Stomach (tissue), 9 donors: ENCODE measurements around the gene PLEKHG1. TPM values are rescaled to one million over a fixed set of nuclear protein-coding genes. Genes with fewer than 3 reads are reported as not detected.

Experiments
- DNase-seq, 2 donors: peaks; one replicate each; pipeline versions ENCODE4 v3.0.0 to v3.0.0-alpha.2; 2013 to 2019
- H3K27ac ChIP-seq, 5 donors: fragments of 200-600 bp in 4 of 5; sonication (generic) in 4 of 5; one replicate each; pipeline ENCODE4 v1.5.1; 2013 to 2019; ENCODE audit warnings: mild to moderate bottlenecking in 1 of 5, moderate library complexity in 1 of 5
- H3K27me3 ChIP-seq, 3 donors: fragments of 200-600 bp; sonication (generic); one replicate each; pipeline ENCODE4 v1.5.1; 2017 to 2019; ENCODE audit warnings: mixed run types in 1 of 3
- H3K36me3 ChIP-seq, 4 donors: fragments of 200-600 bp; sonication (generic); 1 replicate in 3 of 4; 2 replicates in 1 of 4; pipeline ENCODE4 v1.5.1; 2016 to 2019
- H3K4me1 ChIP-seq, 4 donors: fragments of 200-600 bp; sonication (generic); one replicate each; pipeline ENCODE4 v1.5.1; 2016 to 2019
- H3K4me3 ChIP-seq, 4 donors: fragments of 200-600 bp; sonication (generic) in 3 of 4; one replicate each; pipeline ENCODE4 v1.5.1; 2016 to 2019; ENCODE audit warnings: mild to moderate bottlenecking in 1 of 4
- H3K9me3 ChIP-seq, 4 donors: fragments of 200-600 bp; sonication (generic); one replicate each; pipeline ENCODE4 v1.5.1; 2016 to 2019
- CTCF ChIP-seq, 7 experiments: fragments of 450-650 bp in 4 of 7; fragments of 200-600 bp in 3 of 7; sonication (generic) in 3 of 7; IDR thresholded peaks; one replicate each; pipeline ENCODE4 v1.5.1; 2016 to 2019; ENCODE audit warnings: antibody characterized with exemption in 7 of 7, control low read depth in 2 of 7, mild to moderate bottlenecking in 1 of 7
- EP300 ChIP-seq: sonication (generic); formaldehyde crosslinking; IDR thresholded peaks from one replicate; pipeline ENCODE4 v1.6.1; 2017; ENCODE audit warnings: antibody characterized with exemption
- POLR2A ChIP-seq, 4 donors: fragments of 450-650 bp; IDR thresholded peaks; one replicate each; pipeline ENCODE4 v1.6.1; 2016; ENCODE audit warnings: antibody characterized with exemption in 4 of 4, control low read depth in 2 of 4, mild to moderate bottlenecking in 1 of 4, moderate library complexity in 1 of 4
- POLR2AphosphoS5 ChIP-seq, 3 donors: sonication (generic); formaldehyde crosslinking; IDR thresholded peaks; one replicate each; pipeline ENCODE4 v1.6.1; 2016; ENCODE audit warnings: antibody characterized with exemption in 3 of 3
- WGBS, 5 donors: extraction: QIAGEN DNeasy Blood & Tissue Kit in 3 of 5; methylation state at CpG; one replicate each; pipeline versions ENCODE4 v1.1.5 to v1.1.7; 2013 to 2018; 5-methylcytosine and 5-hydroxymethylcytosine counted together
- intact Hi-C: fragments of 100-400 bp; cut with DNase I; formaldehyde crosslinking; loops from one replicate; pipeline ENCODE4 v1.15.1; 2023; ENCODE audit warnings: low total_unique reads
- polyA plus RNA-seq, 3 donors: library from polyadenylated mRNA; stranded (reverse); fragments of 200-250 nt; gene quantifications; one replicate each; pipeline ENCODE4 v1.2.3, GENCODE V29; 2013
- total RNA-seq, 5 donors: library from RNA; depleted of rRNA; stranded (reverse); fragments of >200 nt; gene quantifications; one replicate each; pipeline versions ENCODE4 v1.1.0 to v1.2.3, GENCODE V29; 2014 to 2016
- donor health status: healthy with polysubstance abuse.
- donor health status: Bipolar disorder and iron deficiency.
- donor health status: healthy.

Gene PLEKHG1
- total and polyA plus RNA-seq, 8 donors, result 1.9 to 92.9 (median 10.4) TPM

GRCh38 chr6:150634964-150635292 lies 35.2 kb downstream of the PLEKHG1 start:
- peak in 1 of 2 donors; percentile 41 for DNase-seq
- Histone ChIP-seq H3K4me3 (no peak overlapping the region), H3K27me3 (no peaks in the 10 kb centered on the region), H3K4me1 (peaks cover 12 to 43% (median 38%) of the 10 kb centered on the region in 4 donors), H3K27ac (peak overlapping the region in 1 of 5 donors; percentile 68), H3K36me3 (no peaks in the 10 kb centered on the region), H3K9me3 (no peaks in the 10 kb centered on the region)
- TF ChIP-seq POLR2AphosphoS5 (IDR thresholded peaks at IDR 0.05) (no peak), CTCF (IDR thresholded peaks at IDR 0.05) (no peak), EP300 (no peak), POLR2A (IDR thresholded peaks at IDR 0.05) (no peak)
- WGBS, 5 donors, result 9 to 41% (median 26%) methylated on average over 1 of the region's 1 CpG
- intact Hi-C loops, result no loop called here

- peaks cover 12 to 51% (median 44%) of the 10 kb centered on the region in 4 donors for H3K4me1 ChIP-seq
- peak in 1 of 2 donors; percentile 56 for DNase-seq
- intact Hi-C loops, result no loop called here
- H3K9me3 ChIP-seq, result no peaks in the 10 kb centered on the region
- peak overlapping the region in 1 of 5 donors; percentile 68 for H3K27ac ChIP-seq
- WGBS, 5 donors, result 31 to 52% (median 38%) methylated on average over 3 of the region's 3 CpGs
- H3K4me3 ChIP-seq, result no peak overlapping the region
- H3K27me3 ChIP-seq, result no peaks in the 10 kb centered on the region
- no peaks in the 10 kb centered on the region for H3K36me3 ChIP-seq
- no peak for TF ChIP-seq CTCF (IDR thresholded peaks at IDR 0.05)
- no peak for TF ChIP-seq POLR2A (IDR thresholded peaks at IDR 0.05)
- TF ChIP-seq POLR2AphosphoS5 (IDR thresholded peaks at IDR 0.05), result no peak
- TF ChIP-seq EP300, result no peak
These were observed 36.3 kb downstream of the PLEKHG1 start for GRCh38 chr6:150635906-150636514.

GRCh38 chr6:150636808-150637207 lies 37.1 kb downstream of the PLEKHG1 start:
- no peak for DNase-seq
- peaks cover 12 to 51% (median 43%) of the 10 kb centered on the region in 4 donors for H3K4me1 ChIP-seq
- H3K27ac ChIP-seq, result no peak overlapping the region
- TF ChIP-seq POLR2A (IDR thresholded peaks at IDR 0.05), result no peak
- TF ChIP-seq CTCF (IDR thresholded peaks at IDR 0.05), result no peak
- TF ChIP-seq POLR2AphosphoS5 (IDR thresholded peaks at IDR 0.05), result no peak
- no peak for TF ChIP-seq EP300
- no peaks in the 10 kb centered on the region for H3K27me3 ChIP-seq
- intact Hi-C loops, result no loop called here
- 64 to 94% (median 77%) methylated on average over 1 of the region's 1 CpG for WGBS, 5 donors
- H3K9me3 ChIP-seq, result no peaks in the 10 kb centered on the region
- no peak overlapping the region for H3K4me3 ChIP-seq
- no peaks in the 10 kb centered on the region for H3K36me3 ChIP-seq

- Histone ChIP-seq H3K9me3 (no peaks in the 10 kb centered on the region), H3K4me3 (no peak overlapping the region), H3K27me3 (no peaks in the 10 kb centered on the region), H3K4me1 (peaks cover 11 to 51% (median 41%) of the 10 kb centered on the region in 4 donors), H3K36me3 (no peaks in the 10 kb centered on the region), H3K27ac (no peak overlapping the region)
- intact Hi-C loops, result no loop called here
- no peak for DNase-seq
- no peak for TF ChIP-seq CTCF (IDR thresholded peaks at IDR 0.05)
- no peak for TF ChIP-seq POLR2A (IDR thresholded peaks at IDR 0.05)
- TF ChIP-seq EP300, result no peak
- no peak for TF ChIP-seq POLR2AphosphoS5 (IDR thresholded peaks at IDR 0.05)
- WGBS, 5 donors, result 74 to 100% (median 88%) methylated on average over 1 of the region's 1 CpG
These were observed 37.6 kb downstream of the PLEKHG1 start for GRCh38 chr6:150637266-150637665.
